HG03097 (cell line): Measurements from ENCODE around the gene CCNL1.

Source experiments
- ATAC-seq: cut with Tn5 transposase; IDR thresholded peaks from one replicate; pipeline ENCODE4 v1.9.1; 2021; ENCODE audit not compliant: unreplicated experiment, low FRiP score

CCNL1 gene

DNA sequence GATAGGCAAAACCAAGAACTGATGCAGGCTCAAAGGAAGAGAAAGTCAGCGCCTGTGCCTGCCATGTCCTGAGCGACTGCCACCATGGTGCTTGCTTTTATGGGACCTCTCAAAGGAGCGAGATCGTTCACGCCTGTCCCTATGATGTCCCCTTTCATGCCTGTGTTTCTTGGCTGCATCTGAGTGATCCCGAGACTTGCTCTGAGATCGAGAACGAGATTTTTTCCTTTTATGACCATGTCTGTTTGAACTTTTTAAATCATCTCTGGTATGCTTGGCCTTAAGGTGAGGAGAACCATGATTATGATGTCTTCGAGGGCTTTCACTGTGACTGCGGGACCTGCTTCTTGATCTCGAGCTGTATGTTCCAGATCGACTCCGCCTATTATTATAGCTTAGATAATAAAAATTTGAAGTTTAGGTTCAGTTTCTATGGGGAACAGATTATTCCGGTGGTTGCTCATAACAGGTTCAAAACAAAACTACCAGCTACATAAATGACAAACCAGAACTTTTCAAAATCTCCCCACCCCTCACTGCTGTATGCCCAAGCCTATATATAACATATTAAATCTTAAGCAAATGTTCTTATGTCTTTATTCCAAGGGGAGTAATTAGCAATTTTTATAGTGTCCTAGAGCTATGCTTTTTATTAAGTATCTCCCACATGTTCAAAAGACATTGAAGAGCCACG is 11.6 kb downstream of the CCNL1 start:
- ATAC-seq, result no peak

- no peak for ATAC-seq
Observed at GRCh38 chr3:157147099-157147803, 12.7 kb downstream of the CCNL1 start.

DNA sequence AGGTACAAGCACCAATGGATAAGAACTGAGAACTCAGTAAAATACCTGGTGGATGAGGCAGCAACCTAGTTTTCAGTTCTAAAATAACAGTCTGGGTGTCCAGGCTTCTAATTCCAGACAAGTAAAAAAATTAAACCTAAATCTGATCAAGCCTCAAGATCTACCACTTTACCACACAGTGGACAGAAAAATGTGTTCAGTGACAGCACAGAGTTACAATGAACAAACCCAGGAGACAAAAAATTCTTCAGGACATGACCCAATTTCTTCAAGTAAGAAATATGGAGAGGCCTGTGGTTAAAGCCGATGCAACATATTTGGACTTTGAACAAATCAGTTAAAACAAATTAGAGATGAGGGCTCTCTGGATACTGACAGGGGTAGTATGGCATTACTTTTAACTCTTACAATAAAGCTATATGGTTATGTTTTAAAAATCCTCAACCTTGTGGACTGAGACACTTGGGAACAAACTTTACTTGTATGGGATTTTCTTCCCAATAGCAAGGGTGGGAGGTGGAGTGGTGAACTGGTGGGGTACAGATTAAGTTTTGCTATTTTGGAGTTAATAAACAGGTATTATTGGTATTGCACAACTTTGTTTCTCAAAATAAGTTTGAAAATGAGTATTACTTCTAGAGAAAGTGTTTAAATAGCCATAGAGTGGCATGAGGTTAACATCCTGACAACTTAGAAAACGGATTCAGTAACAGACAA is 14.2 kb downstream of the CCNL1 start:
- no peak for ATAC-seq

- no peak for ATAC-seq
Observed at GRCh38 chr3:157142315-157142714, 17.6 kb downstream of the CCNL1 start.

DNA sequence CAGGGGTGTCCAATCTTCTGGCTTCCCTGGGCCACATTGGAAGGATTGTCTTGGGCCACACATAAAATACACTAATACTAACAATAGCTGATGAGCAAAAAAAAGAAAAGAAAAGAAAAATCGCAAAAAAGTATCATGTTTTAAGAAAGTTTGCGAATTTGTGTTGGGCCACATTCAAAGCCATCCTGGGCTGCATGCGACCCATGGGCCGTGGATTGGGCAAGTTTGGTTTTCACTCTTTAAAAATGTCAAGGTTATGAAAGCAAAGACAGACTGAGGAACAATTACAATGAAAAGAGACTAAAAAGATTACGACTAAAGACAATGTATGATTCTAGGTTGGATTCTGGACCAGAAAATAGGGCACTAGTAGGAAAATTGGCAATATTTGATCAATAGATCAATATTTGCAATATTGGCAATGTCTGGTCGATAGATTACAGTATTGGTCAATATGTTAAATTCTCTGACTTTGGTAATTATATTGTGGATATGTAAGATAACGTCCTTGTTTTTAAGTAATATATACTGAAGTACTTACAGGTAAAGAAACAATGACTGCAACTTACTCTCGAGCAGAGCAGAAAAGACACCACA is 19.9 kb downstream of the CCNL1 start:
- no peak for ATAC-seq

DNA sequence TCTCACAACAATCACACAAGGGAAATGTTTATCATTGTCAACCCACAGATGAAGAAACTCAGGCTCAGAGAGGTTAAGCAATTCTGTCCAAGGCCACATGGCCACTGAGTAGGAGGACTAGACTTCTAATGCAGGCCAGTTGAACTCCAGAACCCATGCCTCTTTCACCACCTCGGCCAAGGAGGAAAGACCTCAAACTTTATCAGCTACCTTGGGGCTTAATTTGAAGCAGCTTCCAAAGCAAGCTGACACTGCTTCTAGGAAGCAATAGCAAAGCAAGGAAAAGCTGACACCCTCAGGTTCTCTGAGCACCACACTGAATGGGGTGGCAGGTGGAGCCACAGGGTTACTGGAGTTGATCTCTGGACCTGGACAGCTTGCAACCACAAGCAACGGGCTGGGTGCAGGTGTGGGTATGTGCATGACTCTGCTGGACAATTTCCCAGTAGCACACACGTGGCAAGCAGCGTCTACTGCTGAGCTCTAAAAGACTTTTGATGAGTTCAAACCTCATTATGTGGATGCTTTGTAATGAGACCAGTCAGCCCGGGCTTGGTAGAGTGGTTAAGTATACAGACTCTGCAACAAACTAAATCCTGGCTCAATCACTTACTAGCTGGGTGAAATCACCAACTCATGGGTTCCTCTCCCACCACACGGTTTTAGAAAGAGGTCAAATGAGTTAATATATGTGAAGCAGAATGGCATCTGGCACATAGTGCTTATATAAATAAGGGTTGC is 23.1 kb downstream of the CCNL1 start:
- no peak for ATAC-seq

GRCh38 chr3:157135671-157136396 is 24.1 kb downstream of the CCNL1 start:
- no peak for ATAC-seq

- peak; percentile 43 for ATAC-seq
Observed at GRCh38 chr3:157134620-157135191, 25.2 kb downstream of the CCNL1 start.

DNA sequence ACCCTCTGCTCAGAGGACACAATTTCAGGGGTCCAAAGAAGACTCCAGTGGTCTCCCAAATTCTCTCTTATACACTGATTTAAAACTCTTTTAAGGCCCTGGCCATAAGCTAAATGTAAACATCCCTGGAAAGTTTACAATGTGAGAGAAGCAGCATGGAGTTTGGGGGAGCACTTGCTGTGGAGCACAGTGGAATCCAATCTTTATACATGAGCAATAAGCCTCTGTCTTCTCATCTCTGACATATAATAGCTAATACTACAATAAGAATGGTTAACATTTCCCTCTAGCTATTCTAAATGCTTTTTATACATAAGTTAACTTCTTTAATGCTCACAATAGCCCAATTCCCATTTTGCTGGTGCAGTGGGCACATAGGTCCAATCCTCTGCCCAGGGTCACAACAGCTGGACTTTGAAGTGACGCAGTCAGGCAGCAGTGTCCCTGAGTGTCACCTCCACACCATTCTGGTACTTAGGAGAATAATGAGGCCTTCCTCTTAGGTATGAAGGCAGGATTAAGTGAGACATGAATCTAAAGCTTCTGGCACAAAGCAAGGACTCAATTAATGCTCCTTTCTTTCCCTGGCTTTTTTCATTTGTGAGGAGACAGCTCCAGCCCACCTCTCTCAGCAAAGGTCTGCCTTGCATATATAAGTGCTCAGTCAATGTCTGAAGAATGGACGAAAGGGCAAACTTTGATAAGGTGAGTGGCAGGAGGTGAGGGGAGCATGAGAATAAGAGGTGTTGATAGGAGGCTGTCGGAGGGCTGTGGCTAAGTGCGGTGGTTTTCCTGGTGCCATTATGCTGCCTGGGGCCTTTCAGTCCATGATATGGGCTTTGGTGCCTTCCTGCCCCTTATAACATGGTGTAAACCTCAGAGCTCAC is 26.3 kb downstream of the CCNL1 start:
- ATAC-seq, result no peak

- ATAC-seq, result no peak
Observed at GRCh38 chr3:157132936-157133335, 27.0 kb downstream of the CCNL1 start.

- ATAC-seq, result no peak
Observed at GRCh38 chr3:157132341-157132740, 27.6 kb downstream of the CCNL1 start.

DNA sequence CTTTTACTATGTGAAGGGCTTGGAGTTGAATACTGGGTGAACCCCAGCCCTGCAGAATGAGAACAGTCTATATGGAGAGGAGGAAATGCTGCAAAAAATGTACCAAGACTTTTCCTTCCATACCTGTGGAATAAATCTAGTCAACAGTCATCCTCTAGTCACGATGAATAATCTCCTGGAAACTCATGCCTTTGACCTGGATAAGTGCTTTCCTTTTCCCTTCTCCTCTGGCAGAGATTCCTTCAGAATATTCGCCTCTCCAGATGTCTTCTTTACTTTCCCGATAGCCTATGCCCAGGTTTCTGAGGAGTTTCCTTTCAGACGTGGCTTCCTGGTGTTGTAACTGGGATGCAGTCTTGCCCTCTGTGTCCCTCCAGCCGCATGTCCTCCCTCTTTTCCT is 28.1 kb downstream of the CCNL1 start:
- no peak for ATAC-seq

DNA sequence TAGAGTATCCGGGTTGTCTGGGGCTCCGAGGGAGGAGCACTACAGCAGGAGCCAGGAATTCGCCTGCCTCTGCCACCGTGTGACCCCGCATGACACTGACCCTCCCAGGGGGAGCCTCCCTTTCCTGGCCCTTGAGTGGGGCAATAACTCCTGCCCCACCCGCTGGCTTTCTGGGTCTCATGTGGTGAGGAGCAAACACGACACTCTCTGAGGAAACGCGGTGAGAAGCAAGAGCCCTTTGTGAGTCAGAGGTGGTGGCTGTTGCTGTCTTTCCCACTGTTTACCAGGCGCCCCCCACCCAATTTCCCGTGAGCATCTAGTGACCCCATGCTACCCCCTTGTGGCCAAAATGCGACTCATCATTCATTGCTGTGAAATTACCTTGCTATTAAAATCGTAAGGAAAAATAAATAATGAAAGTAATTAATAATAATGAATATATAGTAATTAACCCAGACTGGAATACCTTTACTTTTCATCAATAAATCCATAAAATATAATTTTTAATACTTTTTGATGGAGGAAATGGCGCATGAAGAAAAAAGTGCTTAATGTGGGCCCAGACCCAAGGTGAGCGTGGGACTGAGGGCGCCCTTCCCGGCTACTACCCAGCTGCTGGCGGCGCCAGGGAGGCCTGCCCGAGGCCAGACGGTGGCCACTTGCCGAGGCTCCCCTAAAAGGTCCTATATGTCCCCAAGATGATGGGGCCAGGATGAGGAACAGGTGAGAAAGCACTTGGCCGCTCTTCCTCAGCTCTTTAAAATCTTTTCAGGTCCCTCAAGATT is 29.3 kb downstream of the CCNL1 start:
- no peak for ATAC-seq

DNA sequence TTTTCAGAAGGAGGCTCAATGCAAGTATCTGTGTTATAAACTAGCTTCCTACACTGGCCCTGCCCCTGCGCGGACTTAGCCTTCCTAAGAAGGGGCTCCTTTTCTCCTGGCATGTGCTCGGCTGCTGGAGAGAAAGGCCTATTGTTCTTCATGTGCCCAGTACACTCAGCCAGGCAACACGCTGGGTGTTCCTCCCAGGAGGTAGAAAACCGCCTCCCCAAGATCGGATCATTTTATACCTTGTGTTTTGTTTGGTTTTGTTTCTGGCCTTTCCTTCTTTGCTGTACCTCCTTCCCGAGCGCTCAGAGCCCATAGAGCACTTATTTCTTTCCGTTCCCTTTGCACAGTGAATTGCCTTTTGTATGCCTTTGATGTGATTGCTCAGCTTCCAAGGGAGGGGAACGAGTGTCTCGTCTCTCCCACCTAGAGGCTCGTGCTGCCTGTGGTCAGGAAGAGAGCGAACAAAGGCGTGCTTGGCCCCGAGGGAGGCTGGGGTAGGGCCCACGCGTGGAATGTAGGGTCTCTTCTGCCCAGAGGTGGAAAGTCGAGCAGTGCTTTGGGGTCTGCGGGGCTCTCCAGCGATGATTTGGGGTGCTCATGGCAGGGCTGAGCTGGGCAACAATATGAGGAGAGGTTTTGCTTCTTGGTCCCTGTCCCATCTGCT is 30.0 kb downstream of the CCNL1 start:
- ATAC-seq, result no peak

DNA sequence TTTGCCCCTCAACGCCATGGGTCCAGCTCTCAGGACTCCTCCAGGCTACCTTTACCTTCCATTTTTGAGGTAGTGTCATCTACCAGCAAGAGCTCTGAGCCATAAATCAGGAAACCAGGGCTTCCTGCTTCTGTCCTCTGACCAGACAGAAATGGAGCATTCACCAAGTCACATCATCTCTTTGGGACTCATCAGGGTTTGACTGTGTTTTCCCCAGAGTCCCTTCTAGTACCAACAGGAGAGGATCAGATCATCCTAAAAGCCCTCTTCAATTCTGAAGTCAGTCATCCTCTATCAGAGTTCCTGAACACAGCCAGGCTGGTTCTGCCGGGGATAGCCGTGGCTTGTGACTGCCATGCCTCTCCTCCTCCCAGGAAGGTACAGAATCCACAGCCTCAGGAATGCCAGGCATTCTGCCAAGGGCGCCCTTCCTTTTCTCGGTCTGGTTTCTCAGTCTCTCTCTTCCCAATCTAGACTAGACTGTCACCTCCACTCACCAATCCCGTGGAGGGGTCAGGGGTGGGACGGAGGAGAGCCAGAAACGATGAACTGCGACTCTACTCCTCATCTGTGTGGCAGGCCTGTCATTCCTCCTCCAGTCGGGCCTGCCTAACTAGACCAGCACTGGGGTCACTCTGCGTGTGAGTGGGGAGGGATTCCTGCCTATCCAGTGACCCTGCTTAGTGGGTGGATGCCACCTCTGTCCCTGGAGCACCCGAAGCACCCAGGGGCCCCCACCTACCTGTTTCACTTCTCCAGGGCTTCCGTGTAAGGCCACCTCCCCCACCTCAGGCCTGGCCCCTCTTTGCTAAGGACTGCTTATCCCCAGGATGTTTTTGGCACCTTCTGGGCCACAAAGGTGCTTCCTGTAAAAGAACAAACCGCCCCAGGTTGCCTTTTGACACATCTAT is 30.9 kb downstream of the CCNL1 start:
- ATAC-seq, result no peak
